Measurements from ENCODE around the gene ANKRD33B.

Gene ANKRD33B

DNA sequence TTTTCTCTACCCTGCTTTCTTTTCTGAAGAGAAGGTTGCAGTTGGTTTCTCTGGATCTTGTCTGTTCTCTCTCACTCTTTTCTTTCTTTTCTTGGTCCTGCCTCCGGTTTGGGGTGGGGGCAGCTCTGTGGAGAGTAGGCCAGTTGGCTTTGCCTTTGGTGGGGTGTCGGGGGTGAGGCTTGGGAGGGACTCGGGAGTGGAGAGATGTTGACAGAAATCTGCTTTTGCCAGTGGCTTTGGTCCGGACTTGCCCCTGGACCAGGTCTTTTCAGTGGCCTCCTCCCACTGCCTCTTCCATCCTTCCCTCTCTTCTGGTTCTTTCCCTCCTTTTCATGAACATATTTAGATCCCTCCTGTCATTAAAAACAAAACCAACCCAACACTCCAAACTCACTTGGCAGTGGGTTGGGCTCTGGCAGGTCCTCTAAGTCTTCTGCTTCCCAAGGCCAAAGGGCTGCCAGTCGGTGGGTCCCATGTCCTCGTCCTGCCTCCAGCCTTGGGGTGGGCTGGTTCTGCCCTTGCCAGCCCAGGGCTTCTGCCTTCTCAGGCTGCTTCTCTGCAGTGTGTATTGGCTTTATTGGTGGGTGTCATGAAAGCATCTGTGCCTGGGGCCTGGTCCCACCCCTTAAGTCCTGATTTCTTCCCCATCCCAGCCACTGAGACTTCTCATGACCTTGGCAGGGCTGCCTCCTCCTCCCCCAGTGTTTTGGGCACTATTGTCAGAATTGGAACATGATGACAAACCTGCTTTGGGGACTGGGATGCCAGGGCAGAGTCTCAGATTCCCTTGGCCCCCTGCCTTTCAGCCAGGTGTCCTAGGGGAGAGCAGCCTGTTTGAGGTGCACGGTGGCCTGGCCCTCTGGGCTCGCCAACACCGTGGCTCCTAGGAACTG, 16.9 kb downstream of the ANKRD33B start:
- no peak for DNase-seq

DNA sequence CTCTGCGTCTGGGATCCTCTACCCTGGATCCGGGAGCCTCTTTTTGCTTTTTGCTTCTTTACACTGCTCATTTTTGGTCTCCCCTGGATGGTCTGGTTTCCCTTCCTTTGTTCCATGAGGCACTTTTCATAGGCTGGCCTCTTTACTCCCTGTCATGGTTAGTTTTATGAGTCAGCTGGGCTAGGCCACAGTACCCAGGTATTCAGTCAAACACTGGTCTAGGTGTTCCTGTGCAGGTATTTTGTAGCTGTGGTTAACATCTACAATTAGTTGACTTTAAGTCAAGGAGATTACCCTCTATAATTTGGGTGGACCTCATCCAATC, 17.5 kb downstream of the ANKRD33B start:
- no peak for DNase-seq

DNA sequence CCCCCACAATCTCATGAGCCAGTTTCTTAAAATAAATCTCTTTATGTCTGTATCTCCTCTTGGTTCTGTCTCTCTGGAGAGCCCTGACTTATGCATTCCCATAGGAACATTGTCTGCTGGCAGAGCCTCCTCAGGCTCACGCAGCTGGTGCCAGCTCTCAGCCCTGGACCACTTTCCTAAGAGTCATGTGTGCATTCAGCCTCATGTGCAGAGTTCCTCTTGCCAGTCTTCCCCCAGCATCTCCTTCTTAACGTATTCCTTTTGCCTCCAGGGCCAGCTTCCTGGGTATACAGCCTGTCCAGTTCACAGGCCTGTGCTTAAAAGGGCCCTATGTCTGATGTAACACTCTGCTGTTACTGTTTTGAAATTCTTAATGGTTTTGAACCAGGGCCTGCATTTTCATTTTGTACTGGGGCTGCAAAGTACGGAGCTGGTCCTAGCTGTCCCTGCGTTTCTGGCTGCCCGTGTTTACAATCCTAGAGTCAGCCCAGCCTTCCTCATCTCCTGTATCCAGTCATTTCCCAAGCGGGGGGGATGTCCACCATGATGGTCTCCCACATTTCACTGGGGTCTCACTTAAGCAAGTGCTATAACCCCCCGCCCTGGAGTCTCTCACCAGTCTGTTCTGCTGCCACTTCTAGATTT, 18.1 kb downstream of the ANKRD33B start:
- no peak for DNase-seq

DNA sequence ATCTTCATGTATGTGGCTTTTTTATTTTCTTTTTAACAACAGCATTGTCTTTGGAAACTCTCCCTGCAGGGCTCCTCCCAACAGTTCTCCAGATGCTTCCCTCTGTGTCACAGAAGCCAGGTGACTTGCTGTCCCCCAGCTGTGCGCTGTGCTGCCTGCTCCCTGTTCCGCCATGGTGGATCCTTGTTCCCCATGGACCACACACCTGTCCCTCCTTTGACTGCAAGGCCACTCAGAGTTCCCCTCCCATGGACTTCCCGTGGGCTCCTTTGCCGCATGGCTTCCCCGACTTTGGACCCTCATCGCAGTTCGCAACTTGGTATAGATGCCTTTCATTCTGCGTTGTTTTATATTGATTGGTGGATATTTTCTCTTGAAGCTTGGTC, 18.6 kb downstream of the ANKRD33B start:
- no peak for DNase-seq

DNA sequence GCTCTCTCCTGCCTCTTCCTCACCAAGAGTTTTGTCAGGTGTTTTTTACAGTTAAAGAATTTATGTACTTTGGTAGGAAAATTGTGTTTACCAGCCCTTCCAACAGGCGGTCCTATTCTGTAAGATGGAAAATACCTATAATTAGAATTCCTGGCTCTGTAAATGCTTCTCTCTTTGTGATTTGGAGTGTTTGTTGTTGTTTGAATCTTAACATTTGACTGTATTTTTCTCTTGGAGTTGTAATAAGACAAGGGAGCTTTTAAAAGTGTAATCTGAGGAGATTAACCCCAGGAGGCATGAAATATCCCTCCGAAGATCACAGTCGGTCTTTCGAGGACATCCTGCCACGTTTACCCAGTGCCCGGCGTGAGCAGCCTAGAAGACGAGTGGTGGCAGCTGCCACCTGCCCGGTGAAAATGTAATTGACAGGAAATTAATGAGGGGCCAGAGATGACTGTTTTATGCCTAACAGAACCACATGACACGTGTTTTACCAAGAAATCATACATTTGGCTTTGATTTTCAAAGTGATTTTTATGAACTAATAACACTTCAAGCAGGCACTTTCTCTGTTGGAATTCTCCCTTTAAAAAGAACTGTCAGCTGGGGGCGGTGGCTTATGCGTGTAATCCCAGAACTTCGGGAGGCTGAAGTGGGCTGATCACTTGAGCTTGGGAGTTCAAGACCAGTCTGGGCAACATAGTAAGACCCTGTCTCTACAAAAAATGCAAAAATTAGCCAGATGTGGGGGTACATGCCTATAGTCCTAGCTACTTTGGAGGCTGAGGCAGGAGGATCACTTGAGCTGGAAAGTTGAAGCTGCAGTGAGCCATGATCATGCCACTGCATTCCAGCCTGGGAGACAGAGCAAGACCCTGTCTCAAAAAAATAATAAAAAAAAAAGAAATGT, 20.0 kb downstream of the ANKRD33B start:
- no peak for DNase-seq

DNA sequence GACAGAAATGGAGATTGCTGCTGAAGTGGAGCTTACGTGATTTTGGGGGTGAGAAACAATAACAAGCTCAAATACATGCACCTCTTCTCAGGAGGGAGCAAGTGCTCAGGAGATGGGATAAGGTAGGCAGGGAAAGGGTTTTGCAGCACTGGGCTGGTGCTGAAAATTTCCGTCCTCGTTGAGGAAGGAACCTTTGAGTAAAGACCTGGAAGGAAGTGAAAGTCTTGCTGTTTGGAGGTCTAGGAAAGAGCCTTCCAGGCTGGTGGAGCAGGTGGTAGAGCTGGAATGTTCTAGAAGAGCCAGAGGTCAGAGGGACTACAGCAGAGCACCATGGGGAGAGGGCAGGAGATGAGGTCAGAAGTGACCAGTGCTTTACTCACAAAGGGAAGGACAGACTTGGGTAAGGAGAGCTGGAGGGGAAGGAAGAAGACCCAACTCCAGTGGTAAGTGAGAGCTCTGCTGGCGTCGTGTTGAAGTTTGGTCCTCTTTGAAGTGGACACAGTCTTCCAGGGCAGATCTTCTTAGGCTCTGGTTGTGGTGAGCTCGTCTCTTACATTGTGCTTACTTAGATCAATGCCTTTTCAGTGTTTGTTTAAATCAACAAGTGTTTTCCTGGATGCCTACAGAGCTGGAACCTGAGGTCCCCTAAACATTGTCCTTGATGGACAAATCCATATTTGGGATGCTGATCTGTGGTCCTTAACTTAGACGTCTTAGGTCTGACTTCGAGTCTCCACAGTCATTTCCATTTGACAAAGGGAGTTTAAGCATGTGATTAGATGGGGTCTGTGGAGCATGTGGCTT, 21.0 kb downstream of the ANKRD33B start:
- no peak for DNase-seq

DNA sequence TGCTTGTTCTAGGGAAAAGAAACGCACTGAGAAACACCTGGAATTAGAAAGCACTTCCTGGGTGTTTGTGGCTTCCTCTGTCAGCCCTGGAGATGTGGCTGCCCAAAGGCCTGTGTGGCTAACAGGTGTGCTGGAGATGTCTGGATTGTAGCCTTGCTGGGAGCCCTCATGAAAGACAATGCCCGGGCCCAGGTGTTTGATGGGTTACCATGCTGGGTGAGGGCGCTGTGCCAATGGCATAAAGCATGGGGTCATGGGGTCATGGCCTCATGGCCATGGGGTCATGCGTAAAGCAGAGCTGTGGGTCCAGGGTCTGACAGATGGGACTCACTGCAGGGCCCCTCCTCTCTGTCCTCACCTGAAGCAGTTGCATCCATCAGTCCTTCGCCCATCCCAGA, 21.6 kb downstream of the ANKRD33B start:
- DNase-seq, result no peak

DNA sequence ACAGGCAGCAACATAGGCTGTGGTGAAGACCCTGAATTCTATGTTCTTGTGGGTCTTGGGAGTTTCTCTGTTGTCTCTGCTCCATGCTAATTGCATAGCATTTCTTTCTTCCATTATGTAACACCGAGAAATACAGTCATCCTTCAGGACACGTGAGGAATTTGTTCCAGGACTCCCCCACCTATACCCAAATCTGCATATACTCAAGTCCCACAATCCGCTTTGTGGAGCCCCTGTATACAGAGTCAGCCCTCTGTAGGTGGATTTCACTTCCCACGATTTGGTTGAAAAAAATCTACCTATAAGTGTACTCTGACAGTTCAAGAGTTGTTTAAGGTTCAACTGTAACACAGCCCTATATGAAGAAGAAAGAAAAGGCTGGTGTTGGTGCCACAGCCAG, 22.1 kb downstream of the ANKRD33B start:
- DNase-seq, result no peak

DNA sequence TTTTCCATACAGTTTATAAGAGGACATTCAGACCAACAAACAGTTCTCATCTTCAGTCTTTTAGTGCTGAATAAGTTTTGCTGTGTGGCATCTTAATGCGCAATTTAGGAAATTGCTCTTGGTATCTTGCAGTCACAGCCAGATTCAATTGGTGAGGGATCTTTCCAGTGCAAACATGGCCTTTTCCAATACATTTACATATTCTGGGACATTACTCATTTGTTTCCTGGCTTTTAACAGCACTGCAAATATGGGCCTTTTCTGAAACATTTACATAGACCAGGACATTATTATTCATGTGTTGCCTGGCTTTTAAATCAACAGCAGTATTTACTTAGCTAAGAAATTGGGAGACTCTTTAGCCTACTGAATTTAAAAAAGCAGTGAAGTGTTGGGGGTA, 22.7 kb downstream of the ANKRD33B start:
- DNase-seq, result no peak

DNA sequence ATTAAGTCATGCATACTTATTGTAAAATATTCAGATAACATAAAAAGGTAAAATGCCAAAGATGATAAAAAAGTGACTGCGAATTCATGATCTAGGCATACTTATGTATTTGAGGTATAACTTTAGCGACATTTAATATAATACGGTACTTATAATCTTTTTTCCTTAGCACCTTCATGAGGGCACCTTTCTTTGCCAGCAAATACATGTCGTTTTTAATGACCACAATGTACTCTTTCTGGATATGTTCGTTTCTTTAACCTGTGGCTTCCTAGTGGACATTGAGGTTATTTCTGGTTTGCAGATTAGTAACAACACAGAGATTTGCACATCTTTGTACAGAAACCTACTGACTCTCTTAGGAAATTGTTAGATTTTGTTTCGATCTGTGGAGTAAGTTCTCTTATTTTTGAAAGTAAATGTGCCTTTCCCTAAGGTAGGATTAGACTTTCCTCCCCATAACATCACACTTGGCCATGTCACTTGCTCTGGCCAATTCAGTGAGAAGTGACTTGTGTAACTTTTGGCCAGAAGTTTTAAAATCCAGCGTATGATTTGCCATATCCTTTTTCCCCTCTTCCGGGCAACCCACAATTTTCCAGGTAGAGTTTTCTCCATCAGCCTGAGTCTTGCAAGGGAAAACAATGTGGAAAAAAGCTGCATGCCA, 24.4 kb downstream of the ANKRD33B start:
- no peak for DNase-seq

DNA sequence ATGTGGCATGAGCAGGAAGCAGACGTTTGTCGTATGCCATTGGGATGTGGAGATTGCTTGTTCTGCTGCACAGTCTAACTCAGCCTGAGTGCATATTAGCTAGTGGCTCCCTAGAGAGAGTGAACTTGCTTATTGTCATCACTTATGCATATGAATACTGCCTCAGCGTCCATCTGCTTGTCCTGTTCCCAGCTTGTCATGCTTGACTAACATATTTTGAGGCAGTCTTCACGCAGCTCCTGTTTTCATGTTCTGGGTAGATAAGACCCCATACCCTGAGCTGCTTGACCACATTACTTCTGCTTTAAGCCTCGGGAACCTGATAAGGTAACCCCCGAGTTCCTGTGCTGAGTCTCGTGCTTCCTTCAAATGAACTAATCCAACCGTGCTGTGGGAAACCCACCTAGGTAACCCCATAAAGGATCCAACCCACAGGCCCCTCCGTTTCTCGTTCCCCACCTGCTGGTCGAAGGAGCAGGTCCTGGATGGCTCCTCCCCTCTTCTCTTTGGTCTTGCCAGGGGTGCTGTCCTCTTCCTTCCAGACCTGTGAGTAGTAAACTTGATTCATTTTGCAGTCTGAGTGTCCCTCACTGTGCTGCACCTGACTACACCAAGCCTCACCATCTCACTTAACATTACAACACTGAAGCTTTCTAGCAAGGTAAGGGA, 25.0 kb downstream of the ANKRD33B start:
- no peak for DNase-seq

DNA sequence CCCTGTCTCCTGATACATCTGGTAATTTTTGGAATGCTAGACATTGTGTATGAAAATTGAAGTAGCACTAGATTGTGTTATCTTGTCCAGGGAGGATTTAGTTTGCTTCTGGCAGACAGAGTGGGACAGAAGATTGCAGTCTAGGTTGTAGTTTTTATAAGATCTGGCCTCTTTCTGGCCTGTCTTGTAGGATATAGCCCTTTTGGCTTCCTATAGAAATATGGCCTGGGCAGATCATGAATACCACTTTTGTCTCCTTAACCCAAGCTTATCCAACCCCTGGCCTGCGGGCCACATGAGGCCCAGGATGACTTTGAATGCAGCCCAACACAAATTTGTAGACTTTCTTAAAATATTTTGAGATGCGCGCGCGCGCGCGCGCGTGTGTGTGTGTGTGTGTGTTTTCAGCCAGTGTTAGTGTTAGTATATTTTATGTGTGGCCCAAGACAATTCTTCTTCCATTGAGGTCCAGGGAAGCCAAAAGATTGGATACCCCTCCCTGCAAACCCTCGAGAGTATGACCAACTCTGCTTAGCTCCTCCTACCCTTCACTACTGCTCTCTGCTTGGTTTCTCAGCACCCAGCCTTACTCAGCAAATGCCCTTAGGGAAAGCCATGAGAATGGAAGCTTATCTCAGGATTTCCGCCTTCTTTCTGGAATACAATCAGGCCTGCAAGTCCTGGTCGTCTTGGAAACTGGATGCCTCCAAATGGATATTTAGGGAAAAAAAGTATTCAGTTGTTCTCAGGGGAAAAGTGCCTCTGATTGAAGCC, 26.5 kb downstream of the ANKRD33B start:
- DNase-seq, result no peak

DNA sequence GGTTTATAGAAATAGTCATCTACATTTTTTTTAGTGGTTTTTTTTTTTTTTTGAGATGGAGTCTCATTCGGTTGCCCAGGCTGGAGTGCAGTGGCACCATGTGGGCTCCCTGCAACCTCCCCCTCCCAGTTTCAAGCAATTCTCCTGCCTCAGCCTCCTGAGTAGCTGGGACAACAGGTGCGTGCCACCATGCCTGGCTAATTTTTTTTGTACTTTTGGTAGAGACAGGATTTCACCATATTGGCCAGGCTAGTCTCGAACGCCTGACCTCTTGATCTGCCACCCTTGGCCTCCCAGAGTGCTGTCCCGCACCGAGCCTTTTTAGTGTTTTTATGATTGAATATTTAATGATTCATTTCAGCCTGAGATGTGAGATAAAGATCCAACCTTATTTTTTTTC, 27.3 kb downstream of the ANKRD33B start:
- no peak for DNase-seq

DNA sequence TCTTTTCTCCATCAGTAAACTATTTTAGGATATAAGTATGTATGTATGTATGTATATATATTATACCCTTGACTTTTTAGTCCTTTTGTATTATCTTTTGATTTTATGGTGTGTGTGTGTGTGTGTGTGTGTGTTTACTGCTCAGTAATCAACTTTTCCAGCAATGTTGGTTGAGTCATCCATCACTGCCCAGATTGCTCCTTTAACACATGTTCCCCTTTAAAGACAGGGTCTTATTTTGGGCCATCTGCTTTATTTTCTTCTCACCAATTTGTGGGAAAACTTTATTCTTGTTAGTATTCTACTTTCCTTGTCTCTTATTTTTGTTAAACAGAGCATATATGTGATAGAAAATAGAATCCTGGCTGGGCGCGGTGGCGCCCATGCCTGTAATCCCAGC, 28.1 kb downstream of the ANKRD33B start:
- no peak for DNase-seq

DNA sequence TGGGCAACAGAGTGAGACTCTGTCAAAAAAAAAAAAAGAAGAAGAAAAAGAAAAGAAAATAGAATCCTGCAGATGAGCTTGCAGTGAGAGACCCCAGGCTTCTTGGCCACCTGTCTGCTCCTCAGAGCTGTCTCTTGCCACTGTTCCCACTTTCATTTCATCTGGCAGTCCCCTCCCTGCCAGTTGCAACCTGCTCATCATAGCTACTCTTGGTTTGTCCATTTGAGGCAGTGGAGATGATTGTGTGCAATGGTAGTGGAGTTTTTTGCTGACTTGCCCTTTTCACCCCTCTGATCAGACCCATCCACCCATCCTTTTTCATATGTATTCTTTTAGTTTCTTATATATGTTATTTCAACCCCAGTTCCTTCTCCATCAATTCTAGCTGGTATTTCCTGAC, 28.7 kb downstream of the ANKRD33B start:
- DNase-seq, result no peak

DNA sequence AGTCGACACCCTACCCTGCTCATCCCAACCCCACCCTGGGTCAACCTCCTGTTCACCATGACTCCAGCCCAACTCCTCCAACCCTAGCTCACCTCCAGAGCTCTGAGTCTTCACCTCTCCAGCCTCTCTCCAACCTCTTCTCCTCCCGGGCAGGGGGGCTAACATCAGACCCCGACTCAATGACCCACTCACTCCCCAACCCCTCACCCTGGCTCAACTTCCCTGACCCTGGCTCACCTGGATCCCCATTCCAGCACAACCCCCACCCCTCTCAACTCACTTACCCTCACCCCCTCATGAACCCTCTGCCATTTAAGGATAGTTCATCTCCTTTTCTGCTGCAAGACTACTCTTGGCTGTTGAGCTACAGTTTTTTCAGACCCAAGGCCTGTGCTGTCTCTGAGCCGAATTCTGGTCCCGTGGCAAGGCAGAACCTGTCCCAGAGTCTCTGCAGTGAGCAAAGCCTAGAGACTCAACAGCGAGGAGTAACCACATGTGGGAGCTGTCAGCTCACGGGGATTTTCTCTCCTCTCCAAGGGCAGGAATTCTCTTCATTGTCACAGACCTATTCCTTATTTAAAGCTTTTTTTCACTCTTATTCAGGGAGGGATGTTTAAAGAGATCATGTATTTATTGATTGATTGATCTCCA, 29.8 kb downstream of the ANKRD33B start:
- no peak for DNase-seq

DNA sequence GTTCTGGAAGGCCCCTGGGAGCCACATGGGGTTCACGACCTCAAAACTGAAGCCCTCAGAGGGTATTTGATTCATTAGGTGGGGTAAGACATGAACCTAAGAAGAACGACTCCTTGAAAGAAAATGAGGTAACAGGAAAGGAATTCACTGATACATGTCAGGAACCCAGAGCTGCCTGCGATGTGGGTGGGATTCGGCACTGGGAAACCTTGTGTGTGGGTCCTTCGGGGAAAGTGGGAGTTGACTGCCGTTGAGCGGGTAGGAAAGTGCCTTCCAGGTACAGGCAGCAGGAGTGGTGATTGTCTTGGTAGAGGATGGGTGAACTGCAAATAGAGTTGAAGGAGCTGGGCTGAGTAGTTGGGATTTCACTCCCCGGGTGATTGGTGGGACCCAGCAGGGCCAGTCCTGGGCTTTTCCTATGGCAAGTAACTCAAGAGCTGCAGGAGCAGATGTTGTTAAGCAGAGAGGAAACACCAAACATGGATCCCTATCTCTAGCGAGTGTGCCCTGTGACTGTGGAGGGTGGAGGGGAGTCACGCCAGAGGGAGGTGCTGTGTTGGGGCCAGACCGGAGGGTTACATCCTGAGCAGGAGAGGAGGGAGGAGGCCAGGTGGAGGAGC, 30.8 kb downstream of the ANKRD33B start:
- no peak for DNase-seq

DNA sequence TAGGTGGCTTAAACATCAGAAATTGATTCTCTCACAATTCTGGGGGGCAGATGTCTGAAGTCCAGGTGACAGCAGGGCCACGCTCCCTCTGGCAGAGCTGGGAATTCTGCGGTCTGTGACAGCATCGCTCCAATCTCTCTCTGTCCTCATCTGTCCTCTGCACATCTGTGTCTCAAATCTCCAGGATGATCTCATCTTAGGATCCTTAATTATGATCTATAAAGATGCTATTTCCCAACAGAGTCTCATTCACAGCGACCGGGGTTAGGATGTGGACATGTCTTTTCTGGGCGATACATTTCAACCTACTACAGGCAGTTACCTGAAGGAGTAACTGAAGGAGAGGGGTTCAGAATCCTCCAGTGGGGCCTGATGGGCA, 31.4 kb downstream of the ANKRD33B start:
- DNase-seq, result no peak

DNA sequence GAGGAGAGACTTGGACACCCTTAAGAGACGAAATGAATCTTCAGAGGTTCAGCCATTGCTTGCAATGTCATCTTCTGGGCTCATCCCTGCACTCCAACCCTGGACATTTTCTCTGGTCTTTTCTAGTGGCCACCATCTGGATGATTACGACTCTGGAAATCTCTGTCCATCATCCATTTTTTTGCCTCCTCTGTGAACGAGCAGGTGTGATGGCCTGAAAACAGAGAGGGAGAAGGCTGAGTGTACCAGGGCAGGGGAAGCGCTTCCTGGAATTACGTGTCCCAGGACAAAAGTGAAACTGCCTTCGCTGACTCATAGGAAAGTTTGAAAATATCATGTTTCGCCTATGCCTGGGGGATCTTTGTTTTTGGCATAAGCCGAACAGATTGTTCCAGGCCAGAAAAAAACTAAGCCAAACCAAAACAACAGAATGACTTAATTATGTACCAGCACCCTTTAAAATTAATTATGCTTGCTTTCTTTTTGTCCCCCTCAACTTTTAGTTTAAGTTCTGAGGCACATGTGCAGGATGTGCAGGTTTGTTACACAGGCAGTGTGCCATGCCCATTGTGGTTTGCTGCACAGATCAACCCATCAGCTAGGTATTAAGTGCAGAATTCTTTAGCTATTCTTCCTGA, 31.9 kb downstream of the ANKRD33B start:
- DNase-seq, result no peak
